HepG2 (cell line): ENCODE data around the gene CD4. TPM values are rescaled to one million over a fixed set of nuclear protein-coding genes. Genes with fewer than 3 reads are reported as not detected.

ENCODE experiments used
- ATAC-seq: fragments of 200-7000 bp; cut with Tn5 transposase; 3 replicates; pipeline ENCODE4 v1.9.1; 2020; ENCODE audit warnings: mild to moderate bottlenecking, moderate library complexity
- BruUV-seq: library from RNA; stranded (reverse); fragments of 400-500 nt; replicated peaks from 2 replicates; lab custom pipeline; 2021; lab: Mats Ljungman, UMichigan
- CTCF ChIA-PET: fragments of 300-600 bp; formaldehyde crosslinking; extraction: SDS; loops from one replicate; lab custom pipeline; 2021; ENCODE audit warnings: low total read pairs, inconsistent platforms, low intra/inter-chr PET ratio; lab: Yijun Ruan, JAX
- POLR2A ChIA-PET: fragments of 350-600 bp; sonication (Branson Sonifier 250); formaldehyde crosslinking; loops from one replicate; lab custom pipeline; 2020; ENCODE audit warnings: antibody characterized with exemption, inconsistent platforms; lab: Yijun Ruan, JAX
- DNase-seq: peaks from one replicate; pipeline ENCODE4 v3.0.0-alpha.2; 2015; ENCODE audit warnings: low spot score
- FAIRE-seq: peaks from 3 replicates; lab custom pipeline; 2011; peaks lifted over from hg19 to GRCh38; lab: Jason Lieb, UNC
- H2AFZ ChIP-seq: one replicate; pipeline ENCODE4 v1.6.1; 2011; ENCODE audit warnings: low read length, inconsistent platforms
- H3K27ac ChIP-seq: fragments of 300-600 bp; 3 replicates; pipeline ENCODE4 v1.8.0; 2011; ENCODE audit warnings: mixed run types, mild to moderate bottlenecking, mixed read lengths, low read length, inconsistent platforms; ENCODE audit not compliant: insufficient read depth; ENCODE audit errors: extremely low read length
- H3K27me3 ChIP-seq, 2 experiments: fragments of 200-600 bp in 1 of 2; 2 replicates in 1 of 2; 3 replicates in 1 of 2; pipeline versions ENCODE4 v1.6.0 to v1.8.0; 2011; ENCODE audit warnings: low read length in 2 of 2, mild to moderate bottlenecking in 2 of 2, moderate library complexity in 2 of 2, inconsistent platforms in 1 of 2; ENCODE audit not compliant: insufficient read depth in 2 of 2, control insufficient read depth in 1 of 2
- H3K36me3 ChIP-seq, 2 experiments: fragments of 200-600 bp in 1 of 2; replicated peaks in 1 of 2; 2 replicates in 1 of 2; 3 replicates in 1 of 2; pipeline versions ENCODE4 v1.5.1 to v1.8.0; 2011; ENCODE audit warnings: low read length in 2 of 2, inconsistent platforms in 1 of 2; ENCODE audit not compliant: insufficient read depth in 2 of 2, control insufficient read depth in 1 of 2
- H3K4me1 ChIP-seq: 2 replicates; pipeline ENCODE4 v1.5.1; 2012; ENCODE audit warnings: low read length, inconsistent platforms; ENCODE audit not compliant: insufficient read depth
- H3K4me2 ChIP-seq: 2 replicates; pipeline ENCODE4 v1.6.0; 2011; ENCODE audit warnings: low read depth, low read length, inconsistent platforms
- H3K4me3 ChIP-seq, 3 experiments: fragments of 200-600 bp in 1 of 3; sonication (generic), shearing (Covaris generic) in 1 of 3; replicated peaks in 1 of 3; 2 replicates each; pipeline ENCODE4 v1.5.1; 2011 to 2016; ENCODE audit warnings: low read length in 3 of 3, inconsistent platforms in 2 of 3, low read depth in 2 of 3, mild to moderate bottlenecking in 2 of 3, control low read depth in 1 of 3, mixed read lengths in 1 of 3; ENCODE audit not compliant: insufficient read depth in 1 of 3
- H3K79me2 ChIP-seq: one replicate; pipeline ENCODE4 v1.6.1; 2011; ENCODE audit warnings: low read length, inconsistent platforms; ENCODE audit not compliant: insufficient read depth
- H3K9ac ChIP-seq: 2 replicates; pipeline ENCODE4 v1.6.0; 2011; ENCODE audit warnings: mild to moderate bottlenecking, low read depth, low read length, inconsistent platforms; ENCODE audit not compliant: insufficient read depth
- H3K9me3 ChIP-seq: 2 replicates; pipeline ENCODE4 v1.5.1; 2012; ENCODE audit warnings: mild to moderate bottlenecking, low read length
- H4K20me1 ChIP-seq: 2 replicates; pipeline ENCODE4 v1.6.0; 2011; ENCODE audit warnings: inconsistent platforms, mild to moderate bottlenecking, low read length, moderate library complexity; ENCODE audit not compliant: insufficient read depth
- CHD2 ChIP-seq: IDR thresholded peaks from 2 replicates; pipeline ENCODE4 v1.6.1; 2011; ENCODE audit warnings: low read depth, low read length, improper control_type of control experiment
- EEA1 ChIP-seq: sonication (generic); formaldehyde crosslinking; IDR thresholded peaks from 2 replicates; pipeline ENCODE4 v1.5.1; 2020; ENCODE audit warnings: mild to moderate bottlenecking, missing genetic modification reagents, borderline replicate concordance
- KDM5A ChIP-seq: fragments of 200-600 bp; sonication (generic); IDR thresholded peaks from 2 replicates; pipeline ENCODE4 v1.7.0; 2018; ENCODE audit warnings: antibody characterized with exemption, mild to moderate bottlenecking, low read length, borderline replicate concordance
- ONECUT2 ChIP-seq: sonication (generic); formaldehyde crosslinking; IDR thresholded peaks from 2 replicates; pipeline ENCODE4 v1.4.0; 2020; ENCODE audit warnings: missing genetic modification reagents
- POLR2G ChIP-seq: fragments of 200-400 bp; formaldehyde crosslinking; IDR thresholded peaks from 2 replicates; pipeline ENCODE4 v1.6.1; 2018; ENCODE audit warnings: mild to moderate bottlenecking, low read depth, low read length, moderate library complexity
- TAF15 ChIP-seq: fragments of 200-400 bp; formaldehyde crosslinking; IDR thresholded peaks from one replicate; pipeline ENCODE4 v1.6.1; 2018; ENCODE audit warnings: mild to moderate bottlenecking, low read depth, low read length; ENCODE audit not compliant: poor library complexity, severe bottlenecking
- UBTF ChIP-seq: sonication (generic); formaldehyde crosslinking; IDR thresholded peaks from 2 replicates; pipeline ENCODE4 v1.4.0; 2020; ENCODE audit warnings: mild to moderate bottlenecking, missing genetic modification reagents
- ZBTB42 ChIP-seq: sonication (generic); formaldehyde crosslinking; IDR thresholded peaks from 2 replicates; pipeline ENCODE4 v1.5.0; 2020; ENCODE audit warnings: mild to moderate bottlenecking, missing genetic modification reagents
- ZNF274 ChIP-seq: sonication (generic); formaldehyde crosslinking; IDR thresholded peaks from 2 replicates; pipeline ENCODE4 v1.5.1; 2020; ENCODE audit warnings: mild to moderate bottlenecking, missing genetic modification reagents
- ZNF564 ChIP-seq: sonication (generic); formaldehyde crosslinking; IDR thresholded peaks from 2 replicates; pipeline ENCODE4 v1.8.1; 2023; ENCODE audit warnings: mild to moderate bottlenecking, missing genetic modification reagents
- ZNF672 ChIP-seq: sonication (generic); formaldehyde crosslinking; IDR thresholded peaks from 2 replicates; pipeline ENCODE4 v1.8.1; 2022; ENCODE audit warnings: missing genetic modification reagents
- WGBS: methylation state at CpG from one replicate; pipeline ENCODE4 v1.1.6; 2017; ENCODE audit warnings: low lambda C conversion rate; 5-methylcytosine and 5-hydroxymethylcytosine counted together
- in situ Hi-C: cut with HindIII; loops from 2 replicates; pipeline ENCODE4 v1.10.0; 2017; ENCODE audit warnings: low pct_unique_long_range_greater_than_20kb; ENCODE audit not compliant: extremely low pct_ligation_motif_present
- intact Hi-C: fragments of 100-400 bp; cut with micrococcal nuclease; formaldehyde crosslinking; loops from one replicate; pipeline ENCODE4 v1.10.0; 2022; ENCODE audit not compliant: unreplicated experiment
- polyA plus RNA-seq, 8 experiments: library from polyadenylated mRNA; depleted of rRNA in 3 of 8; stranded (reverse) in 7 of 8; unstranded in 1 of 8; fragments of >200 nt; fragmentation: Illumina TruSeq in 4 of 8; extraction: Trizol in 4 of 8; gene quantifications; 2 replicates each; pipeline versions ENCODE4 v1.2.1 to v1.2.3, GENCODE V29; 2011 to 2016; ENCODE audit warnings: low read depth in 4 of 8, missing spikeins in 1 of 8, mixed read lengths in 1 of 8; ENCODE audit not compliant: insufficient read depth in 1 of 8
- total RNA-seq, 5 experiments: library from RNA; depleted of rRNA; stranded (reverse); fragments of >200 nt; fragmentation: Illumina TruSeq; extraction: Trizol; gene quantifications; 2 replicates each; pipeline ENCODE4 v1.2.3, GENCODE V29; 2016; ENCODE audit warnings: low read depth in 1 of 5
- TF ChIP-seq, protein P1 (sequence below): sonication (generic); formaldehyde crosslinking; IDR thresholded peaks from 2 replicates; pipeline ENCODE4 v1.5.1; 2020; ENCODE audit warnings: mild to moderate bottlenecking, moderate library complexity, missing genetic modification reagents

The CD4 gene
- total and polyA plus RNA-seq, 2 of the 13 experiments (the other 11 are each of a cell fraction or from before 2014, with no cell fraction given), result 0.07 to 0.95 TPM

- intact Hi-C loops (loop anchor here (2.0 to 10.0 kb wide), 2 partner anchors 45 to 209 kb away; no protein-coding TSS in a partner anchor), in situ Hi-C loops (no loop called here)
- peak; percentile 26 for TF ChIP-seq TAF15
- TF ChIP-seq, protein P1, sequence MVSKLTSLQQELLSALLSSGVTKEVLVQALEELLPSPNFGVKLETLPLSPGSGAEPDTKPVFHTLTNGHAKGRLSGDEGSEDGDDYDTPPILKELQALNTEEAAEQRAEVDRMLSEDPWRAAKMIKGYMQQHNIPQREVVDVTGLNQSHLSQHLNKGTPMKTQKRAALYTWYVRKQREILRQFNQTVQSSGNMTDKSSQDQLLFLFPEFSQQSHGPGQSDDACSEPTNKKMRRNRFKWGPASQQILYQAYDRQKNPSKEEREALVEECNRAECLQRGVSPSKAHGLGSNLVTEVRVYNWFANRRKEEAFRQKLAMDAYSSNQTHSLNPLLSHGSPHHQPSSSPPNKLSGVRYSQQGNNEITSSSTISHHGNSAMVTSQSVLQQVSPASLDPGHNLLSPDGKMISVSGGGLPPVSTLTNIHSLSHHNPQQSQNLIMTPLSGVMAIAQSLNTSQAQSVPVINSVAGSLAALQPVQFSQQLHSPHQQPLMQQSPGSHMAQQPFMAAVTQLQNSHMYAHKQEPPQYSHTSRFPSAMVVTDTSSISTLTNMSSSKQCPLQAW (CRISPR knock-in tag), result no peak
- no peak for TF ChIP-seq CHD2
- no peak for TF ChIP-seq ZBTB42 (CRISPR knock-in tag)
- TF ChIP-seq ZNF672, result no peak
- no peak for TF ChIP-seq ZNF274
- no peak for TF ChIP-seq ONECUT2 (CRISPR knock-in tag)
- TF ChIP-seq UBTF (CRISPR knock-in tag), result no peak
- TF ChIP-seq ZNF564 (CRISPR knock-in tag), result no peak
- no peak for TF ChIP-seq EEA1 (CRISPR knock-in tag)
- peak; percentile 22; the same call in 1 of the 2 replicates for TF ChIP-seq POLR2G
- TF ChIP-seq KDM5A, result no peak
- CTCF ChIA-PET, result no interaction called here
- Histone ChIP-seq H3K4me1 (peaks cover 37% of the 10 kb centered on the region), H3K27ac (no peak overlapping the region), H2AFZ (no peak overlapping the region), H3K79me2 (peaks cover 4% of the 10 kb centered on the region), H3K36me3 (no peaks in the 10 kb centered on the region), H3K4me3 (no peak overlapping the region), H3K27me3 (peaks cover 5 to 22% of the 10 kb centered on the region in 2 experiments; a peak in 4 of 5 replicates), H3K9me3 (no peaks in the 10 kb centered on the region), H4K20me1 (no peaks in the 10 kb centered on the region), H3K9ac (no peak overlapping the region), H3K4me2 (no peak overlapping the region)
- 79% methylated on average over 10 of the region's 12 CpGs for WGBS
- DNase-seq, result no peak
- no peak for FAIRE-seq
- POLR2A ChIA-PET, result interaction anchor here (0.6 to 1.0 kb wide), 2 partner anchors 9 to 70 kb away, joined by 3 to 6 read pairs; partner anchors contain the start of gene MLF2
- no TSS peak for BruUV-seq
- no peak for ATAC-seq
Measured at GRCh38 chr12:6823182-6824084, 34.1 kb downstream of the CD4 start.
